ENCODE data around the gene SPTBN1.
"Not testable (repeated sequence)": the region's sequence is repeated elsewhere in the genome, so short reads cannot be mapped to it uniquely, and the experiment has no call there.

SPTBN1 gene

DNA sequence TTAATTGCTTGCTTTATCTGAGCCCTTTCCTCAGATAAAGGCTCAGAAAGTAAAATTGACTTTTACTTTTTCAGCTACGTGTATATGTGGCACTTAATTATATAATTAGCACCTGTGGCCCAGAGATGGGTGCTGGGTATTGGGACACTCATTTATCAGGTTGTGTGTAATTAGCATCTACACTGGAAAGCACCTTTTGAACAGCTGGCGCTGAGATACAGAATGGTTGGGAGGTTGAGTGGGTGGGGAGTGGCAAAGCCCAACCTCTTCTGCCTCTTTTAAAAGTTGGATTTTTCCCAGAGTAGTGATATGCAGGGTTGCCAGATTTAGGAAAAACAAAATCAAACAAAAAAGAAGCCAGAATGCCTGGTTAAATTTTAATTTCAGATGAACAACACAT lies 23.9 kb downstream of the SPTBN1 start:
- H3K36me3 ChIP-seq (ENCODE audit: insufficient read depth, insufficient read length, low read length) = no peaks in the 10 kb centered on the region
- no peak overlapping the region for H3K9ac ChIP-seq (ENCODE audit: insufficient read length, low read depth)
- TF ChIP-seq SUZ12 (IDR thresholded peaks at IDR 0.05; ENCODE audit: extremely low read depth, insufficient read depth, insufficient read length) = no peak
- TF ChIP-seq YY1 (IDR thresholded peaks at IDR 0.05; ENCODE audit: insufficient read depth, insufficient read length) = no peak
- no peak for TF ChIP-seq ZNF274 (IDR thresholded peaks at IDR 0.05; ENCODE audit: low read depth, low read length)
- DNase-seq (ENCODE audit: low read depth, low spot score) = no peak
- H3K9me3 ChIP-seq (ENCODE audit: insufficient read depth, low read length) = peaks cover 7% of the 10 kb centered on the region; the same call in 1 of the 2 replicates
- H3K4me3 ChIP-seq (ENCODE audit: insufficient read length, low read depth) = no peak overlapping the region
- H3K27me3 ChIP-seq (ENCODE audit: insufficient read depth, insufficient read length) = no peaks in the 10 kb centered on the region
- H3K4me1 ChIP-seq (ENCODE audit: insufficient read depth, insufficient read length) = no peaks in the 10 kb centered on the region

DNA sequence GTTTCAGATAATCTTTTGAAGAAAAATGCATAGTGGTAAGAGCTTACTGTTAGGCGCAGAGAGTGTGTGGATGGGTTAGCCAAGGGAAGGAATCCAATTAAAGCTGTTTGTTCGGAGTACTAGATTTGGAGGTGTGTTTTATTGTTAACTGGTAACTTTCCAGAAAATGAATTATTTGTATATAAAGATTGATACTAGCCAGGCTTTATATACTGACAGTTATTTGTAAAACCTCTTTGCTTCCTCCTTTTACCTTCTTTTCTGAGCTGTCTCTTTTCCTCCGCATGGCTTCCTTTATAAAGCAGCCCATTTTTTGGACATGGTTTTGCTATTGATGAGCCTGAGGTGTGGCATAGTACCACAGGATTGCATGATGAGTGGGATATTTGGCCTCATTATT lies 25.6 kb downstream of the SPTBN1 start:
- no peak for DNase-seq (ENCODE audit: low read depth, low spot score)
- no peaks in the 10 kb centered on the region for H3K4me1 ChIP-seq (ENCODE audit: insufficient read depth, insufficient read length)
- H3K9ac ChIP-seq (ENCODE audit: insufficient read length, low read depth) = no peak overlapping the region
- H3K9me3 ChIP-seq (ENCODE audit: insufficient read depth, low read length) = peaks cover 8% of the 10 kb centered on the region; the same call in 1 of the 2 replicates
- no peaks in the 10 kb centered on the region for H3K27me3 ChIP-seq (ENCODE audit: insufficient read depth, insufficient read length)
- TF ChIP-seq SUZ12 (IDR thresholded peaks at IDR 0.05; ENCODE audit: extremely low read depth, insufficient read depth, insufficient read length) (no peak), ZNF274 (IDR thresholded peaks at IDR 0.05; ENCODE audit: low read depth, low read length) (no peak), YY1 (IDR thresholded peaks at IDR 0.05; ENCODE audit: insufficient read depth, insufficient read length) (no peak)
- H3K4me3 ChIP-seq (ENCODE audit: insufficient read length, low read depth) = no peak overlapping the region
- no peaks in the 10 kb centered on the region for H3K36me3 ChIP-seq (ENCODE audit: insufficient read depth, insufficient read length, low read length)

DNA sequence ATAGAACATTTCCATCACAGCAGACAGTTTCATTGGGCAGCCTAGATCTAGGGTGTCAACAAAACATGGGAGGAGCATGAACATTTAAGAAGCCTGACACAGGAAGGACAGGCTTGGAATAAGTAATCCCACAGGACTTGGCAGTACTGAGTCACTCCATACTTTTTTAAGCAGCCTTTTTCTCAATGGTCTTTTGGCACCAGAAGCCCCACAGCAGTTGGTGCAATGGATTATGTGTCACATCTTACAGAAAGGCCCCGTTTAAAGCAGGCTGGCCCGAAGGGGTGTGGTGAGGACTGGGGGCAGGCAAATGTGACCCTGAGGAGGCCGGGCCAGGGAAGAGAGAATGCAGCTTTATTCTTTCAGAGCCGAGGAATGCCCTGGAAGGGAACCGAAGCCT lies 26.6 kb downstream of the SPTBN1 start:
- no peaks in the 10 kb centered on the region for H3K36me3 ChIP-seq (ENCODE audit: insufficient read depth, insufficient read length, low read length)
- no peaks in the 10 kb centered on the region for H3K27me3 ChIP-seq (ENCODE audit: insufficient read depth, insufficient read length)
- no peak for DNase-seq (ENCODE audit: low read depth, low spot score)
- H3K9ac ChIP-seq (ENCODE audit: insufficient read length, low read depth) = no peak overlapping the region
- no peak overlapping the region for H3K4me3 ChIP-seq (ENCODE audit: insufficient read length, low read depth)
- TF ChIP-seq YY1 (IDR thresholded peaks at IDR 0.05; ENCODE audit: insufficient read depth, insufficient read length) (no peak), SUZ12 (IDR thresholded peaks at IDR 0.05; ENCODE audit: extremely low read depth, insufficient read depth, insufficient read length) (no peak), ZNF274 (IDR thresholded peaks at IDR 0.05; ENCODE audit: low read depth, low read length) (no peak)
- H3K4me1 ChIP-seq (ENCODE audit: insufficient read depth, insufficient read length) = no peaks in the 10 kb centered on the region
- peaks cover 8% of the 10 kb centered on the region for H3K9me3 ChIP-seq (ENCODE audit: insufficient read depth, low read length)

DNA sequence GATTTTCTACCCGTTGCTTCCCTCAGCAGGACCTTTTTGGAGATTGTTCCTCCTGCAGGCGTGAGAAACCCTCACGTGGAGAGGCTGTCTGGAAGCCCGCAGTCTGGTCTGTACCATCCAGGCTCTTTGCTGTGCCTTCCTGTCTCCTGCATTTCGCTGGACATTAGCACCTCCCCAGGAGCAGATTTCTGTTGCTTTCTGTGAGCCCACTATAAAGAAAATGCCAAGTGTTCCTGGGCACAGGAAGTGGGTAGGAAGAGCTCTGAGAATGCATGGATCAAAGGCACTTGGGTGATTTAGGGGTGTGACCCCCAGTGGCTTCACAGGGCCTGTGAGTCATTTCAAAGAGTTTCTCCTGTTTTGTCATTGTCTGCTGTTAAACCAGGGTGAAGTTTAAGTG lies 27.3 kb downstream of the SPTBN1 start:
- TF ChIP-seq YY1 (IDR thresholded peaks at IDR 0.05; ENCODE audit: insufficient read depth, insufficient read length) (no peak), ZNF274 (IDR thresholded peaks at IDR 0.05; ENCODE audit: low read depth, low read length) (no peak), SUZ12 (IDR thresholded peaks at IDR 0.05; ENCODE audit: extremely low read depth, insufficient read depth, insufficient read length) (no peak)
- Histone ChIP-seq H3K9me3 (ENCODE audit: insufficient read depth, low read length) (peaks cover 8% of the 10 kb centered on the region), H3K36me3 (ENCODE audit: insufficient read depth, insufficient read length, low read length) (no peaks in the 10 kb centered on the region), H3K27me3 (ENCODE audit: insufficient read depth, insufficient read length) (no peaks in the 10 kb centered on the region), H3K4me1 (ENCODE audit: insufficient read depth, insufficient read length) (no peaks in the 10 kb centered on the region), H3K4me3 (ENCODE audit: insufficient read length, low read depth) (no peak overlapping the region), H3K9ac (ENCODE audit: insufficient read length, low read depth) (no peak overlapping the region)
- no peak for DNase-seq (ENCODE audit: low read depth, low spot score)

DNA sequence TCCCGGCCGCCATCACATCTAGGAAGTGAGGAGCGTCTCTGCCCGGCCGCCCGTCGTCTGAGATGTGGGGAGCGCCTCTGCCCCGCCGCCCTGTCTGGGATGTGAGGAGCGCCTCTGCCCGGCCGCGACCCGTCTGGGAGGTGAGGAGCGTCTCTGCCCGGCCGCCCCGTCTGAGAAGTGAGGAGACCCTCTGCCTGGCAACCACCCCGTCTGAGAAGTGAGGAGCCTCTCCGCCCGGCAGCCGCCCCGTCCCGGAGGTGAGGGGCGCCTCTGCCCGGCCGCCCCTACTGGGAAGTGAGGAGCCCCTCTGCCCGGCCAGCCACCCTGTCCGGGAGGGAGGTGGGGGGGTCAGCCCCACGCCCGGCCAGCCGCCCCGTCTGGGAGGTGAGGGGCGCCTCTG lies 29.6 kb downstream of the SPTBN1 start:
- not testable (repeated sequence) for H3K9me3 ChIP-seq (ENCODE audit: insufficient read depth, low read length); H3K4me1 ChIP-seq (ENCODE audit: insufficient read depth, insufficient read length); H3K9ac ChIP-seq (ENCODE audit: insufficient read length, low read depth); H3K27me3 ChIP-seq (ENCODE audit: insufficient read depth, insufficient read length); H3K36me3 ChIP-seq (ENCODE audit: insufficient read depth, insufficient read length, low read length); H3K4me3 ChIP-seq (ENCODE audit: insufficient read length, low read depth); DNase-seq (ENCODE audit: low read depth, low spot score)

DNA sequence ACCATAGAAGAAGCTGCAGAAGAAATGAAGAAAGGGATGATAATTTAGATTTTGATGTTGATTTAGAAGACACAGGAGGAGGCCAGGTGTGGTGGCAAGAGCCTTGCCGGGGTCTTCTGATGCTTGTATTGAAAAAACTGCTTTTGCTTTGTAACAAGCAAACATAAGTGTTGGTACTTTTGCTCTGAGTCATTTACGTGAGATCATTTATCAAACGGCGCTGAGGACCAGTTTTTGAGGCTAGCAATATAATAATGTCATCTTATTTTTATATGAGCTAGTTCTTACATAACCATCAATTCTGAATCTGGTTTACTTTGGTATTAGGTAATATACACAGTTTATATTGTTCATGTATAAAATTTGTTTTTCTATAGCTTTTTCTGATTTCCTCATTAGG lies 30.6 kb downstream of the SPTBN1 start:
- no peak for DNase-seq (ENCODE audit: low read depth, low spot score)
- H3K4me3 ChIP-seq (ENCODE audit: insufficient read length, low read depth) = no peak overlapping the region
- H3K27me3 ChIP-seq (ENCODE audit: insufficient read depth, insufficient read length) = no peaks in the 10 kb centered on the region

DNA sequence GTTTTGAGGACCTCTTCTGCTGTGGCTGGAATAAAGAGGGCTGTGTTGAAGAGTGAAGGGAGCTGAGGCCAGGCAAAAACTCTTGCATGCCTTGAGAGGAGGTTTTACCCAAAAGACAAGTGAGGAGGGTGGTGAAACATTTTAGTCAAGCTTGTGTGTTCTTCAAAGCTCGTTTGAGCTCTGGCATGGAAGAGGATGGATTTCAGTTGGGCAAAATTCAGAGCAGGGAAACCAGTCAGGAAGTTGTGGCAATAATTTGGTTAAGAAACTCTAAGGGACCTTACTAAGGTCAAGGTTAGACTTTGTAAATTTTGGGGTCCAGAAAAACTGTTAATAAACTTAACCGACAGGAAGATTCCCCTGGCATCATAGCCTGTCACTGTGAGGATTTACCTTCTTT lies 34.7 kb downstream of the SPTBN1 start:
- H3K9me3 ChIP-seq (ENCODE audit: insufficient read depth, low read length) = no peaks in the 10 kb centered on the region; the same call in 1 of the 2 replicates
- no peak overlapping the region for H3K4me3 ChIP-seq (ENCODE audit: insufficient read length, low read depth)
- no peaks in the 10 kb centered on the region for H3K4me1 ChIP-seq (ENCODE audit: insufficient read depth, insufficient read length)
- no peak overlapping the region for H3K9ac ChIP-seq (ENCODE audit: insufficient read length, low read depth)
- H3K27me3 ChIP-seq (ENCODE audit: insufficient read depth, insufficient read length) = no peaks in the 10 kb centered on the region
- no peaks in the 10 kb centered on the region for H3K36me3 ChIP-seq (ENCODE audit: insufficient read depth, insufficient read length, low read length)
- DNase-seq (ENCODE audit: low read depth, low spot score) = no peak
- TF ChIP-seq YY1 (IDR thresholded peaks at IDR 0.05; ENCODE audit: insufficient read depth, insufficient read length) = no peak
- TF ChIP-seq SUZ12 (IDR thresholded peaks at IDR 0.05; ENCODE audit: extremely low read depth, insufficient read depth, insufficient read length) = no peak

More for the DNA sequence above, 30.6 kb downstream of the SPTBN1 start:
- H3K36me3 ChIP-seq (ENCODE audit: insufficient read depth, insufficient read length, low read length) = no peaks in the 10 kb centered on the region
- no peak for TF ChIP-seq ZNF274 (IDR thresholded peaks at IDR 0.05; ENCODE audit: low read depth, low read length)
- no peak for TF ChIP-seq SUZ12 (IDR thresholded peaks at IDR 0.05; ENCODE audit: extremely low read depth, insufficient read depth, insufficient read length)
- TF ChIP-seq YY1 (IDR thresholded peaks at IDR 0.05; ENCODE audit: insufficient read depth, insufficient read length) = no peak
- H3K9ac ChIP-seq (ENCODE audit: insufficient read length, low read depth) = no peak overlapping the region
- peaks cover 8% of the 10 kb centered on the region for H3K9me3 ChIP-seq (ENCODE audit: insufficient read depth, low read length)
- no peaks in the 10 kb centered on the region for H3K4me1 ChIP-seq (ENCODE audit: insufficient read depth, insufficient read length)

DNA sequence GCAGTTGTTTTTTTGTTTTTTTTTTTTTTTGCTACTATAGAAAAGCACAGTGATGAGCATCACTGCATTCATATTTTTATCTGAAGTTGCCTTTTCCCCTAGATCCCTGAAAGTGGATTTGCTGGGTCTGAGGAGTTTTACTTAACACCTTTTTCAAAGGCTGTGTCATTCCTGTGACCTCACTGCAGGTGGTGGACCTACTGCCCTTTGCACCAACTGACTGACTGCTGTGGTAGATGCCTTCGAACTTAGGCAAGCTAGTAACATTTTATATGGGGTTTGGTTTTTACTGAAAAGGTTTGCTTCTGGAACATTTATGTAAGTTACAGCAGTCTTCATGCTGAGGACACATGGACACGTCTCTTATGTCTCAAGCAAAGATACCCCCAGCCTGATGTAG lies 36.2 kb downstream of the SPTBN1 start:
- DNase-seq (ENCODE audit: low read depth, low spot score) = no peak
- no peaks in the 10 kb centered on the region for H3K27me3 ChIP-seq (ENCODE audit: insufficient read depth, insufficient read length)
- TF ChIP-seq YY1 (IDR thresholded peaks at IDR 0.05; ENCODE audit: insufficient read depth, insufficient read length) = no peak
- no peak for TF ChIP-seq ZNF274 (IDR thresholded peaks at IDR 0.05; ENCODE audit: low read depth, low read length)
- no peak for TF ChIP-seq SUZ12 (IDR thresholded peaks at IDR 0.05; ENCODE audit: extremely low read depth, insufficient read depth, insufficient read length)

More for the DNA sequence above, 36.2 kb downstream of the SPTBN1 start:
- H3K9ac ChIP-seq (ENCODE audit: insufficient read length, low read depth) = no peak overlapping the region
- H3K4me3 ChIP-seq (ENCODE audit: insufficient read length, low read depth) = no peak overlapping the region
- H3K4me1 ChIP-seq (ENCODE audit: insufficient read depth, insufficient read length) = no peaks in the 10 kb centered on the region
- H3K9me3 ChIP-seq (ENCODE audit: insufficient read depth, low read length) = no peaks in the 10 kb centered on the region; the same call in 1 of the 2 replicates
- no peaks in the 10 kb centered on the region for H3K36me3 ChIP-seq (ENCODE audit: insufficient read depth, insufficient read length, low read length)
